Measurements from ENCODE around the gene DHX8.

DHX8 gene

GRCh38 chr17:43524945-43525575, 41.3 kb downstream of the DHX8 start:
- DNase-seq (ENCODE audit: low read depth), result no peak

GRCh38 chr17:43526886-43527648, 43.3 kb downstream of the DHX8 start:
- DNase-seq (ENCODE audit: low read depth), result no peak

- no peak for DNase-seq (ENCODE audit: low read depth)
These were observed 44.7 kb downstream of the DHX8 start for GRCh38 chr17:43528319-43528987.

- DNase-seq (ENCODE audit: low read depth), result no peak
These were observed 45.4 kb downstream of the DHX8 start for GRCh38 chr17:43528988-43529814.

GRCh38 chr17:43529947-43530287, 46.1 kb downstream of the DHX8 start:
- DNase-seq (ENCODE audit: low read depth), result no peak

DNA sequence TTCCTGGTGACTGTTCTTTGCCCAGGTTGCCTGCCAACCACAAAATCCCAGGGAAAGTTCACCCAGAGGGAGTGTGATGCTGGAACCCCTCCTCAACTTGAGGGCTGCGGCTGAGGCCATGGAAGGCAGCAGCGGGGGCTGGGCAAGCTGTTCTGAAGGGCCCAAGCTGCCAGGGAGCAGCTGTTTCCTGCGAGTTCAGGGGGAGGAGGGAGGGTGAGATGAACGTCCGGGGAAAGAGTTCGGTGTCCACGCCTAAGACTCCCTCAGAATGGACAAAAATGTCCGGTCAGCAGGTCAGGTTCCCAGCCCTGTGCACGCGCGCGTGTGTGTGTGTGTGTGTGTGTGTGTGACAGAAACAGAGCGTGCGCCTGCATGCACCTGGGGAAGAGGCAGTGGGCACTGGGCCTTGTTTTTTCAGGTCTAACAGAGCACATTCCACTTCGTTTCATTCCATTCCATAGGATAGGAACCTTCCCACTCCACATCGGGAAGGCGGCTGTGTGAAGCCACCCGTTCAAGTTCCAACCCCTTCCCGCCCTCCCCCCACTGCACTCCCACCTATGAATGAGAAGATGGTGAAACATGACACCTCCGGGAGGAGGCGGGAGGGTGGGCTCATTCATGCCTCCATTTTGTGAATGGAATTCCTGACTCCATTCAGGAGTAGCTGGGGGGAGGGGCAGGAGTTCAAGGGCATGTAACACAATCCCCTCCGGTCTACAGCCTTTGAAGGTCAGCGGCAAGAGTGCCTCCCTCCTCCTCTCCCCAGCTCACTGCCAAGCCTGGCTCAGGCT, 46.7 kb downstream of the DHX8 start:
- DNase-seq (ENCODE audit: low read depth), result peak; percentile 57

GRCh38 chr17:43531082-43531378, 47.3 kb downstream of the DHX8 start:
- DNase-seq (ENCODE audit: low read depth), result no peak

GRCh38 chr17:43531955-43532354, 48.2 kb downstream of the DHX8 start:
- DNase-seq (ENCODE audit: low read depth), result no peak

DNA sequence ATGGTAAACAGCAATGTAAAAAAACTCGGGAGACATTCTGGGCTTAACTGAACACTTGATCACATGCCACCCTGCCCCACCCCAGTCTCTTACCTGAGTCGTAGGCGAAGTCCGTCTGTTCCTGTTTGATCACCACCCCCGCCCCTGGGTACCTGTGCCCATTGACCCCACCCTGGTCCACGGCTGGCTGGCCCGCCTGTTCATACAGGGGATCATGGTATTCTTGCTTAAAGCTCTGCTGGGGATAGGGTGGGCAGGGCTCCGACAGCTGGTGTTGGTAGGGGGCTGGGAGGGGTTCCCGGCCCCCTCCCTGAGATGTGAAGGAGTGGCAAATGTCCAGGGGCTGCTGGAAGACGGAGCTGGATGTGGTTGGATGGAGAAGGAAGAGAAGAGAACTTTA, 48.8 kb downstream of the DHX8 start:
- DNase-seq (ENCODE audit: low read depth), result no peak

GRCh38 chr17:43533699-43534098, 49.9 kb downstream of the DHX8 start:
- DNase-seq (ENCODE audit: low read depth), result no peak

- no peak for DNase-seq (ENCODE audit: low read depth)
These were observed 51.1 kb downstream of the DHX8 start for GRCh38 chr17:43534909-43535308.

GRCh38 chr17:43536236-43536992, 52.6 kb downstream of the DHX8 start:
- no peak for DNase-seq (ENCODE audit: low read depth)

- DNase-seq (ENCODE audit: low read depth), result no peak
These were observed 57.3 kb downstream of the DHX8 start for GRCh38 chr17:43540821-43541674.

DNA sequence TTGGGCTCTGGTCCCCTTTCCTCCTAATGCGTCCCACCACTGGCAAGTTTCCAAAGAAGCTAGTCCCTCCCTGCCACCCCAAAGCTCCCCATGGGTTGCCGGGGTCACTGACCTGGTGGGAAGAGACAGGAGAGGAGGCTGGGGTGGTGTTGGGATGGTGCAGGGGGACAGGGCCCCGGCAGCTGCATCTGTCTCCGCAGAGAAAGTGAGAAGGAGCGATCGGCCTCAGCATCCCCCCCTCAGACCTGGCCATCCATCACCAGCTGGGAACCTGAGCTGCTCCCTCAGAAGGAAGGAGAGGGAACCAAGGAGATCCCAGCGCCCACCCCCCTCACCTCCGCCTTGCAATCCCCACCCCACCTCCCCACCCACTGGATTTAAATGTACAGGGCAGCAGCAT, 59.1 kb downstream of the DHX8 start:
- DNase-seq (ENCODE audit: low read depth), result no peak

DNA sequence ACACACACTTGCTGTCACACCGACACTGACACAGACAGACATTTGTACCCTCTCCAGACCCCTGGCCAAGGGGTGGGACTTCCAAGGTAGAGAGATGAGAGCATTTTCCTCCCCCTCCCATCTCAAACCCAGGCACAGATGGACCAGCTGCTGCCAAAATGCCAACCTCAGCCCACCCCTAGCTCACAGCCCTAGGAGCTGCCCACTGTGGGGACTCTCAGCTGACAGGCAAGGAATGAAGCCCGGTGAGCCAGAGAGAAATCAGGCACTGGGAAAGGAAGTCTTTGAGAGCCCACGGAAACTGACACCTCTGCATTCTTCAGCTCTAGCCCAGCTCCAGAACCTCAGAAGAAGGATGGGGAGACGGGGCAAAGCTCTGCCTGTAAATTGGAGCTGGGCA, 59.5 kb downstream of the DHX8 start:
- no peak for DNase-seq (ENCODE audit: low read depth)

- no peak for DNase-seq (ENCODE audit: low read depth)
These were observed 60.2 kb downstream of the DHX8 start for GRCh38 chr17:43543771-43544575.

GRCh38 chr17:43545383-43545632, 61.5 kb downstream of the DHX8 start:
- no peak for DNase-seq (ENCODE audit: low read depth)

- DNase-seq (ENCODE audit: low read depth), result peak; percentile 63
These were observed 62.8 kb downstream of the DHX8 start, which contains the start of gene ETV4 for GRCh38 chr17:43546319-43547188. TSS of gene ETV4 (minus strand) at chr17:43546340. CDS start at chr17:43545617, 723 bp downstream.

GRCh38 chr17:43547189-43547550, 63.4 kb downstream of the DHX8 start:
- no peak for DNase-seq (ENCODE audit: low read depth)

Measured in CMK (cell line).